Measurements from ENCODE around the gene LGALS7B. TPM values are rescaled to one million over a fixed set of nuclear protein-coding genes. Genes with fewer than 3 reads are reported as not detected.
"Not testable (repeated sequence)": the region's sequence is repeated elsewhere in the genome, so short reads cannot be mapped to it uniquely, and the experiment has no call there.

The LGALS7B gene
- total RNA-seq, 2 experiments from 2014 or later, result not detected

- DNase-seq (ENCODE audit: low spot score), result no peak
- no peak overlapping the region for H3K27ac ChIP-seq (ENCODE audit: low read depth, low read length, poor library complexity, severe bottlenecking)
- H3K79me2 ChIP-seq (ENCODE audit: insufficient read depth, low read depth, low read length), result no peaks in the 10 kb centered on the region
- BruUV-seq (replicated peaks), result no TSS peak
- H3K36me3 ChIP-seq (ENCODE audit: insufficient read depth, low read length), result no peaks in the 10 kb centered on the region
- TF ChIP-seq CTCF (conservative IDR thresholded peaks at IDR 0.05; ENCODE audit: low read length) (no peak), EZH2phosphoT487 (IDR thresholded peaks at IDR 0.05; ENCODE audit: borderline replicate concordance, low read depth, low read length) (no peak)
- CTCF ChIA-PET (ENCODE audit: unreplicated experiment), result no interaction called here
- H2AFZ ChIP-seq (ENCODE audit: low read length), result no peak overlapping the region
- no peaks in the 10 kb centered on the region for H3K9me2 ChIP-seq (ENCODE audit: insufficient read depth, low read length)
- no peak overlapping the region for H3K4me3 ChIP-seq (ENCODE audit: low read depth, low read length, poor library complexity, severe bottlenecking)
- H3K4me2 ChIP-seq (ENCODE audit: low read length), result no peak overlapping the region
- H3K9me3 ChIP-seq (ENCODE audit: low read length), result no peaks in the 10 kb centered on the region
- H3K4me1 ChIP-seq (ENCODE audit: insufficient read depth, low read length, poor library complexity, severe bottlenecking), result no peaks in the 10 kb centered on the region
- intact Hi-C loops (cut with micrococcal nuclease; ENCODE audit: unreplicated experiment), result no loop called here
- no peaks in the 10 kb centered on the region for H4K20me1 ChIP-seq (ENCODE audit: insufficient read depth, low read length)
- POLR2A ChIA-PET, result no interaction called here
Observed at GRCh38 chr19:38759590-38760003, 29.4 kb upstream of the LGALS7B start.

- H3K4me1 ChIP-seq (ENCODE audit: insufficient read depth, low read length, poor library complexity, severe bottlenecking); H4K20me1 ChIP-seq (ENCODE audit: insufficient read depth, low read length); H3K36me3 ChIP-seq (ENCODE audit: insufficient read depth, low read length); intact Hi-C loops (cut with micrococcal nuclease; ENCODE audit: unreplicated experiment); H3K9me3 ChIP-seq (ENCODE audit: low read length); H3K4me3 ChIP-seq (ENCODE audit: low read depth, low read length, poor library complexity, severe bottlenecking); H3K9me2 ChIP-seq (ENCODE audit: insufficient read depth, low read length); H3K4me2 ChIP-seq (ENCODE audit: low read length); CTCF ChIA-PET (ENCODE audit: unreplicated experiment); H3K27ac ChIP-seq (ENCODE audit: low read depth, low read length, poor library complexity, severe bottlenecking); H3K79me2 ChIP-seq (ENCODE audit: insufficient read depth, low read depth, low read length); BruUV-seq (replicated peaks); DNase-seq (ENCODE audit: low spot score); H2AFZ ChIP-seq (ENCODE audit: low read length): not testable (repeated sequence)
- POLR2A ChIA-PET, result interaction anchor here (0.7 to 0.9 kb wide), 3 partner anchors 52 to 156 kb away, joined by 3 to 4 read pairs (median 4); no protein-coding TSS in a partner anchor
Observed at GRCh38 chr19:38760805-38761517, 28.0 kb upstream of the LGALS7B start.

GRCh38 chr19:38761884-38762389 lies 27.1 kb upstream of the LGALS7B start:
- intact Hi-C loops (cut with micrococcal nuclease; ENCODE audit: unreplicated experiment); H3K4me1 ChIP-seq (ENCODE audit: insufficient read depth, low read length, poor library complexity, severe bottlenecking); H4K20me1 ChIP-seq (ENCODE audit: insufficient read depth, low read length); H3K36me3 ChIP-seq (ENCODE audit: insufficient read depth, low read length); DNase-seq (ENCODE audit: low spot score); H3K4me3 ChIP-seq (ENCODE audit: low read depth, low read length, poor library complexity, severe bottlenecking); H2AFZ ChIP-seq (ENCODE audit: low read length); H3K9me2 ChIP-seq (ENCODE audit: insufficient read depth, low read length); H3K27ac ChIP-seq (ENCODE audit: low read depth, low read length, poor library complexity, severe bottlenecking); BruUV-seq (replicated peaks); H3K4me2 ChIP-seq (ENCODE audit: low read length); H3K9me3 ChIP-seq (ENCODE audit: low read length); CTCF ChIA-PET (ENCODE audit: unreplicated experiment); H3K79me2 ChIP-seq (ENCODE audit: insufficient read depth, low read depth, low read length): not testable (repeated sequence)
- POLR2A ChIA-PET, result interaction anchor here (0.6 to 0.9 kb wide), 4 partner anchors 13 to 155 kb away, joined by 3 to 4 read pairs (median 4); no protein-coding TSS in a partner anchor

All from OCI-LY7 (cell line).